GM19351 (cell line): Measurements from ENCODE around the gene ANO6.
"Not testable (repeated sequence)": the region's sequence is repeated elsewhere in the genome, so short reads cannot be mapped to it uniquely, and the experiment has no call there.

Source experiments
- ATAC-seq: cut with Tn5 transposase; IDR thresholded peaks from one replicate; pipeline ENCODE4 v1.9.1; 2021; ENCODE audit warnings: mild to moderate bottlenecking, moderate library complexity; ENCODE audit not compliant: unreplicated experiment

ANO6 gene, protein sequence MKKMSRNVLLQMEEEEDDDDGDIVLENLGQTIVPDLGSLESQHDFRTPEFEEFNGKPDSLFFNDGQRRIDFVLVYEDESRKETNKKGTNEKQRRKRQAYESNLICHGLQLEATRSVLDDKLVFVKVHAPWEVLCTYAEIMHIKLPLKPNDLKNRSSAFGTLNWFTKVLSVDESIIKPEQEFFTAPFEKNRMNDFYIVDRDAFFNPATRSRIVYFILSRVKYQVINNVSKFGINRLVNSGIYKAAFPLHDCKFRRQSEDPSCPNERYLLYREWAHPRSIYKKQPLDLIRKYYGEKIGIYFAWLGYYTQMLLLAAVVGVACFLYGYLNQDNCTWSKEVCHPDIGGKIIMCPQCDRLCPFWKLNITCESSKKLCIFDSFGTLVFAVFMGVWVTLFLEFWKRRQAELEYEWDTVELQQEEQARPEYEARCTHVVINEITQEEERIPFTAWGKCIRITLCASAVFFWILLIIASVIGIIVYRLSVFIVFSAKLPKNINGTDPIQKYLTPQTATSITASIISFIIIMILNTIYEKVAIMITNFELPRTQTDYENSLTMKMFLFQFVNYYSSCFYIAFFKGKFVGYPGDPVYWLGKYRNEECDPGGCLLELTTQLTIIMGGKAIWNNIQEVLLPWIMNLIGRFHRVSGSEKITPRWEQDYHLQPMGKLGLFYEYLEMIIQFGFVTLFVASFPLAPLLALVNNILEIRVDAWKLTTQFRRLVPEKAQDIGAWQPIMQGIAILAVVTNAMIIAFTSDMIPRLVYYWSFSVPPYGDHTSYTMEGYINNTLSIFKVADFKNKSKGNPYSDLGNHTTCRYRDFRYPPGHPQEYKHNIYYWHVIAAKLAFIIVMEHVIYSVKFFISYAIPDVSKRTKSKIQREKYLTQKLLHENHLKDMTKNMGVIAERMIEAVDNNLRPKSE

GRCh38 chr12:45215419-45216229 lies at the start of gene ANO6:
TSS of gene ANO6 (plus strand) at chr12:45216095. CDS start at chr12:45216322, 227 bp downstream.
- peak; percentile 59 for ATAC-seq

GRCh38 chr12:45168976-45169375 lies 46.9 kb upstream of the ANO6 start:
- no peak for ATAC-seq

- ATAC-seq, result peak; percentile 84
Observed at GRCh38 chr12:45170456-45171042, 45.3 kb upstream of the ANO6 start.

DNA sequence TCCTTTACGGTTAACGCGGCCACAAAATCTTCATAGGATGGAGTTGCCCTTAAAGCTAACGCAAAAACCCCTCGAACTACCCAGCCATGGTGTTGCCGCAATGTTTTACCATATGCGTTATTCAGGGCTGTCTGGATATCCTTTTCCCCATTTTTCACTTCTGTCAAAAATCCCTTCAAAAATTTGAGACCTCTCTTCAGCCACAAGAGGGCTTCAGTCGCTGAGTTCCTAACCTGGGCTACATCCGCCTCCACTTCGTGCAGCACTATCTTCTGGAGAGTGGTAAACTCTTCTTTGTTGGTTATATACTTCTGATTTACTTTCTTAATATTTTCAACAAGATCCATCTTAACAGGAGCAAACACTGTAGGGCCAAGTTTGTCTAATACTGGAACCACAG lies 42.6 kb upstream of the ANO6 start:
- not testable (repeated sequence) for ATAC-seq

DNA sequence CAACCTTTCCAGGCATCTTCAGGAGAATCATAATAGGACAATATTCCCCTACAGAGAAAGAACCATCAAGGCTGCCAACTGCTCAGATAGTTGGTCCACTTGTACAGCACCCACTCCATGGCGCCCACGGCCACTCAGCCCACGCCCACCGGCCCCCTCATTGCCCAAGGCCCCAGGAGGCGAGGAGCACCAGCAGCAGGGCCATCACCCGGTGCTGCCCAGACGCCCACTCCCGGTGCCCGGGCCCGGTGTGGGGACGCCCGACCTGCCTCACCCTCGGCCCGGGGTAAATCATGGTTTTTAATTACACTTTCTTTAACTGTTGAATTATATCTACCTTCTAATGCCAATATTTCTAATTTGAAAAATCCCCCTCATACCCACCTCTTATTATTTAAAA lies 41.3 kb upstream of the ANO6 start:
- ATAC-seq, result no peak

- no peak for ATAC-seq
Observed at GRCh38 chr12:45178771-45179170, 37.1 kb upstream of the ANO6 start.

DNA sequence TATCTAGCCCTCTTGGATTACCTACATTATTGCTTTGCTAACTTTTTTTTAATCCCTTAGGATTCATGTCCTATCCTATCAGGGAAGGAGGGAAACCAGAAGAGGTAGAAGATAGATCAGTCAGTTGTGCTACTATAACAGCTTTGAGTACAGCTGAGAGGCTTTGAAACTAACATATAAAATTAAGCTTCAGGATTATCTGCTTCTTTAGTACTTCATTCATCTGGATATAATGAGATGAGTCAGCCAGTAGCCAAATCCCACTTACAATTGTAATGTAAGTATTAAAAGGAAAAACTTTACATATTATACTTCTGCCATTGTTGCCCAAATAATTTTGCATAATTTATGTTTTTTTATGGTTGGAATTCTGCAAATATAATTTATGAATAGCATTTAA lies 33.4 kb upstream of the ANO6 start:
- ATAC-seq, result no peak

DNA sequence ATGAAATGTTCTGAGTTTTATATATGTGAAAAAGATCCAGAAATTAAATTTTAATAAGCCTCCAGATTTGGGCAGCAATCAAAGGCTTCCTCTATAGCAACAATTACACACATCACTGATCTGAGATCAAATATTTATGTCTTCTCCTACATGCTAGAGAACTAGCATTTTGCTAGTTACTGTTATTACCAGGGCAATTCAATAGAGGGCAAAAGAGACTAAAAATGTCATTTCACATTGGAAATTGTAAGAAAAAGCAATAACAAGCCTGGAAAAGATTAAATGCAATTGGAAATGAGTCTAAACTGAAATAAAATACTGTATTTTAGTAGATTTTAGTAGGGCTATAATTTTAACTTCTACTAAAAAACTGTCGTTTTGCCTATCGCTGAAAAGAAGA lies 32.6 kb upstream of the ANO6 start:
- ATAC-seq, result no peak

GRCh38 chr12:45184147-45184963 lies 31.5 kb upstream of the ANO6 start:
- no peak for ATAC-seq

DNA sequence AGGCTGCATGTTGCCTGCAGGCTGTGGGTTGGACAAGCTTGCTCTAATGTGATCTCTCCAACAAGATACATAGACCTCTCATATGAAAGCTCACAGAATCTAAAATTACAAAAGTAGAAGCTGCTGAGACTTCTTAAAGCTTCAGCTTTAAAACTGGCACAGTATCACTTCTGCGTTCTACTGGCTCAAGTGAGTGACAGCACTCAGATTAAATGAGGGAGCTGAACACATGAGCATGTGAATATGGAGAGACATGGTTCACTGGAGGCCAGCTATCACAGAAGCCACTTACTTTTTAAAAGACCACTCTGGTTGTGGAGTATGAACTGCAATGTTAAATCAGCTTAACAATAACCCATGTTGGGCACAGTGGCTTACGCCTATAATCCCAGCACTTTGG lies 29.1 kb upstream of the ANO6 start:
- no peak for ATAC-seq

DNA sequence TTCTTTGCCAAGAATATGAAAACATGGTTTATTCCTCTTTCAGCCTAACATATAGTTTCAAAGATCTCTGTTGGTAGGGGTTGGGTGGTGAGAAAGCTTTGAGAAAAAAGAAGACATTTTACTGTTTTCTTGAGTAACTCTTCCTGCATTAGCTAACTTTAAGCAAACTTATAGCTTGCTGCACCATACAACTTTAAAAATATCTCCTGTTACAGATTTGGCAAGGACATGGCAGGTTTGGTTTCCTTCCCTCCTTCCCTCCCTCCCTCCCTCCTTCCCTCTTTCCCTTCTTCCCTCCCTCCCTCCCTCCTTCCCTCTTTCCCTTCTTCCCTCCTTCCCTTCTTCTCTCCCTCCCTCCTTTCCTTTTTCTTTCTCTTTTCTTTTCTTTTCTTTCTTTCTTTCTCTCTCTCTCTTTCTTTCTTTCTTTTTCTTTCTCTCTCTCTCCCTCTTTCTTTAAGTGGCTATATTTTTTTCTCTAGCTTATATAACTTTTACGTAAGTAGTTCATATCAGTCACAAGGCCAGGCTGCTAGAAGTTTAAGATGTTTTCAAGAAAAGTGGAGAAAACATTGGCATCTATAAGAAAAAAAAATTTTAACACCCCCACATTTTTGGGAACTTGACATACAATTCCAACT lies 26.0 kb upstream of the ANO6 start:
- ATAC-seq, result no peak

GRCh38 chr12:45191239-45191638 lies 24.7 kb upstream of the ANO6 start:
- ATAC-seq, result no peak

DNA sequence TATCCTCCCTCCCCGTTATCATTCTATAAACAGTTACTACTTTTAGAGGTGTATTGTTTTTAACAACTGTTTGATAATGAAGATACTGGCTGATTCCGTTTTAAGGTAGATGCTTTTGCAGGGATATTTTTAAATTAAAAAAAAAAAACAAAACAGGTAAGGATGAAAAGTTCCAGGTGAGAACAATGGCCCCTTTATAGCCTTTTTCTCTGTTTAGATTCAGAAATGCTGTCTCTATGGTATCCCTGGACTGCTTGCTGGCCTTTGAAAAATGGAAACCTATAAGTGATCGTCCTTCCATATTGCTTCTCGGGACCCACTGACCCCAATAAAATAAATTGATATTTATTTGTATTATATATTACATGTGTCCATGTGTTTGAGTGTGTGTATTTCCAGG lies 23.2 kb upstream of the ANO6 start:
- no peak for ATAC-seq

- no peak for ATAC-seq
Observed at GRCh38 chr12:45200491-45201043, 15.3 kb upstream of the ANO6 start.

GRCh38 chr12:45203767-45204166 lies 12.1 kb upstream of the ANO6 start:
- ATAC-seq, result no peak

DNA sequence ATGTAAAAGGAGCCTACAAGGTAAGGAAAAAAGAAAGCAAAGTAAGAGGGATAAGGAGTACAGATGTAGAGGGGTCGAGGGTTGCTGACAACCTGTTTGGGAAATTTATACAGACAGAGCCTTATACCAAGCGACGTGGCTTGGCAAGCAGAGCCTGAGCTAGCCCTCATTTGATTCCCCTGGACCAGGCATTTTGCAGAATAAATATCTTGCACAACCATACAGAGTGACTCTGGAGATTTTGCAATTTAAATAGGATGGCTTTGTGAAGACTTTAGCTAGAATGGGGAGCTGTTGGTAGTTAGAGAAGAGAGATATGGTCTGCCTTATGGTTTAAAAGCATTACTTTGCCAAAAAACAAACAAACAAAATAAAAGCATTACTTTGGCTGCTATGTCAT lies 11.1 kb upstream of the ANO6 start:
- ATAC-seq, result no peak

DNA sequence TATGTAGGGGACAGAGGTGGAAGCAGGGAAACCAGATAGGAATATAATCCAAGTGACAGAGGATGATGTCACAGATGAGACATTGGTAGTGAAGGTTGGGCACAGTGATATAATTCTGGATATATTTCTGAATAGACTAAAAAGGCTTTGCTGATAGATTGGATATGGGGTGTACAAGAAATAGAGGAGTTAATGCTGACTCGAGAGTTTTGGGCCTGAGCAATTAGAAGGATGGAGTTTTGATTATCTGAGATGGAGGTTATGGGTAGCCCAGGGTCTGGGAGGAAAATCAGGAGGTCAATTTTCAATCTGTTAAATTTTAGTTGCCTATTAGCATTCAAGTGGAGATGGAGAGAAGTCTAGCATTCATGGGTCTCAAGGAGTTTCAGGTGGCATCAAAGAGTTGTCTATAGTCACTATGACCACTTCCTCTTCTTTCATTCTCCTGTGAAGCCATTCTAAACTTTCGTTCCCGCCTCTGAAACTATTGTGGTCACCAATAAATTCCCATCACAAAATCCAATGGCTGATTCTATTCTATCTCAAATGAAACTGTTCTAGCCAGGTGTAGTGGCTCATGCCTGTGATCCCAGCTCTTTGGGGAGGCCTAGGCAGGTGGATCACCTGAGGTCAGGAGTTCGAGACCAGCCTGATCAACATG lies 10.6 kb upstream of the ANO6 start:
- ATAC-seq, result peak; percentile 48

DNA sequence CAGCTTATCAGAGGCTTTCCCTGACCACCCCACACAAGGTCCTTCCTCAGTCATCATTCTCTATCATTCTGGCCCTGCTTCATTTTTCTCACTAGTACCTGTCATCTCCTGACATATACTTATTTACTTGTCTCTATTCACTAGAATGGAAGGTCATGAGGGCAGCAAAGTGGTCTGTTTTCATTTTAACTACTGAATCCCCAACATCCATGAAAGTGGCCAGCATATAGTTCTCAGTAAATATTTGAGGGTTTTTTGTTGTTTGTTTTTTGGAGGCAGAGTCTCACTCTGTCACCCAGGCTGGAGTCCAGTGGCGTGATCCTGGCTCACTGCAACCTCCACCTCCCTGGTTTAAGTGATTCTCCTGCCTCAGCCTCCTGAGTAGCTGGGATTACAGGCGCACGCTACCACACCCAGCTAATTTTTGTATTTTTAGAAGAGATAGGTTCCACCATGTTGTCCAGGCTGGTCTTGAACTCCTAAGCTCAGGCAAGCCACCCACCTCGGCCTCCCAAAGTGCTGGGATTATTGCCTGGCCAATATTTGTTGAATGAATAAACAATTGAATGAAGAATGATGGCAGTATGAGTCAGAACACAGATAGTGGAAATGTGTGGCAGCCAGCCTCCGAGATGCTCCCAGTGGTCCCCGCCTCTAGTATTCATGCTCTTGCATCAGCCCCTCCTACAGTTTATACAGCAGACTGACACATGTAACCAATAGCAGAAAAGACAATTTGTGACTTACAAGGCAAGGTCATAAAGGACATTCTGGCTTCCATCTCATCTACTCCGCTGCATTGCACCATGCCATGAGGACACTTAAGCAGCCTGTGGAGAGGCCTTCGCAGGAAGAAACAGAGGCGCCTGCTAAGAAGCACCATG lies 7.0 kb upstream of the ANO6 start:
- no peak for ATAC-seq
